AG09309 (cell line): Measurements from ENCODE around the gene NOL4L.
"Not testable (repeated sequence)": the region's sequence is repeated elsewhere in the genome, so short reads cannot be mapped to it uniquely, and the experiment has no call there.

ENCODE experiments used
- DNase-seq: peaks from one replicate; pipeline ENCODE4 v3.0.0-alpha.2; 2010; ENCODE audit warnings: low read depth
- H3K4me3 ChIP-seq: 2 replicates; pipeline ENCODE4 v1.5.1; 2011; ENCODE audit warnings: mild to moderate bottlenecking, low read depth, low read length, moderate library complexity; ENCODE audit not compliant: control insufficient read depth
- TF ChIP-seq, protein P1 (sequence below): IDR thresholded peaks from 2 replicates; pipeline ENCODE4 v1.5.1; 2011; ENCODE audit warnings: mild to moderate bottlenecking, low read depth, low read length, inconsistent platforms; ENCODE audit not compliant: insufficient read depth, control insufficient read depth; ENCODE audit errors: missing control alignments

NOL4L gene

DNA sequence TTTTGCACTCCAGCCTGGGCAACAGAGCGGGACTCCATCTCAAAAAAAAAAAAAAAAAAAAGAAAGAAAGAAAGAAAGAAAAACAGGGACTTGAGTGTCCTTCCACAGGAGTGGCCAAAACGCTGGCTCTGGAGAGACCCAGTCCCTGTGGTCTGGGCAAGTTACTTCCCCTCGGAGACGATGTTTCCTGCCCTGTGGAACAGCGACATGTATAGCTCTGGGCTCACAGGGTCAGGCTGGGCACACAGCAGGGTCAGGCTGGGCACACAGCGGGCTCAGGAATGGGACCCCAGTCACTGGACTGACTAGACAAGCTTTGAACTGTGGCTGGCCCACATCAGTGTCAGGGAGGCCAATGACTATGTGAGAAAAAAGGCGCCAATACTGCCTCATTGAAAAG is 116.3 kb downstream of the NOL4L start:
- TF ChIP-seq, protein P1, sequence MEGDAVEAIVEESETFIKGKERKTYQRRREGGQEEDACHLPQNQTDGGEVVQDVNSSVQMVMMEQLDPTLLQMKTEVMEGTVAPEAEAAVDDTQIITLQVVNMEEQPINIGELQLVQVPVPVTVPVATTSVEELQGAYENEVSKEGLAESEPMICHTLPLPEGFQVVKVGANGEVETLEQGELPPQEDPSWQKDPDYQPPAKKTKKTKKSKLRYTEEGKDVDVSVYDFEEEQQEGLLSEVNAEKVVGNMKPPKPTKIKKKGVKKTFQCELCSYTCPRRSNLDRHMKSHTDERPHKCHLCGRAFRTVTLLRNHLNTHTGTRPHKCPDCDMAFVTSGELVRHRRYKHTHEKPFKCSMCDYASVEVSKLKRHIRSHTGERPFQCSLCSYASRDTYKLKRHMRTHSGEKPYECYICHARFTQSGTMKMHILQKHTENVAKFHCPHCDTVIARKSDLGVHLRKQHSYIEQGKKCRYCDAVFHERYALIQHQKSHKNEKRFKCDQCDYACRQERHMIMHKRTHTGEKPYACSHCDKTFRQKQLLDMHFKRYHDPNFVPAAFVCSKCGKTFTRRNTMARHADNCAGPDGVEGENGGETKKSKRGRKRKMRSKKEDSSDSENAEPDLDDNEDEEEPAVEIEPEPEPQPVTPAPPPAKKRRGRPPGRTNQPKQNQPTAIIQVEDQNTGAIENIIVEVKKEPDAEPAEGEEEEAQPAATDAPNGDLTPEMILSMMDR: no peak
- no peak for DNase-seq
- H3K4me3 ChIP-seq: no peak overlapping the region

DNA sequence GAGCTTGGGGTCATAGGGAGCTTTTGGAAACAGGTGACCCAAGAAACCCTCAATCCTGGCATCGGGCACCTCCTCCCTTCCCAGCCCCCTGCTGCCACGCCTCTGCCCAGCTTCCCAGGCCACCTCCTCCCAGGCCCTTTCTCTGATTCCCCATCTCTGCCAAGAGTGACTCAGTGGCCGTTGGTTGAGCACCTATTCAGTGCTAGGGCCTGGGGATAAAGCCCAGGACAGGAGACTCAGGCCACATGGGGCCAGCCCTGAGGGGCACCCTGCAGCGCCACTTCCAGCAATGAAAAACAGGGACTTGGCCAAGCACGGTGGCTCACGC is 116.9 kb downstream of the NOL4L start:
- TF ChIP-seq, protein P1: no peak
- DNase-seq: no peak
- no peak overlapping the region for H3K4me3 ChIP-seq

GRCh38 chr20:32467506-32468312 is 117.4 kb downstream of the NOL4L start:
- TF ChIP-seq, protein P1: no peak
- DNase-seq: no peak

GRCh38 chr20:32466739-32467505 is 118.2 kb downstream of the NOL4L start:
- no peak overlapping the region for H3K4me3 ChIP-seq
- TF ChIP-seq, protein P1: no peak
- no peak for DNase-seq

More at GRCh38 chr20:32467506-32468312, 117.4 kb downstream of the NOL4L start:
- H3K4me3 ChIP-seq: no peak overlapping the region

DNA sequence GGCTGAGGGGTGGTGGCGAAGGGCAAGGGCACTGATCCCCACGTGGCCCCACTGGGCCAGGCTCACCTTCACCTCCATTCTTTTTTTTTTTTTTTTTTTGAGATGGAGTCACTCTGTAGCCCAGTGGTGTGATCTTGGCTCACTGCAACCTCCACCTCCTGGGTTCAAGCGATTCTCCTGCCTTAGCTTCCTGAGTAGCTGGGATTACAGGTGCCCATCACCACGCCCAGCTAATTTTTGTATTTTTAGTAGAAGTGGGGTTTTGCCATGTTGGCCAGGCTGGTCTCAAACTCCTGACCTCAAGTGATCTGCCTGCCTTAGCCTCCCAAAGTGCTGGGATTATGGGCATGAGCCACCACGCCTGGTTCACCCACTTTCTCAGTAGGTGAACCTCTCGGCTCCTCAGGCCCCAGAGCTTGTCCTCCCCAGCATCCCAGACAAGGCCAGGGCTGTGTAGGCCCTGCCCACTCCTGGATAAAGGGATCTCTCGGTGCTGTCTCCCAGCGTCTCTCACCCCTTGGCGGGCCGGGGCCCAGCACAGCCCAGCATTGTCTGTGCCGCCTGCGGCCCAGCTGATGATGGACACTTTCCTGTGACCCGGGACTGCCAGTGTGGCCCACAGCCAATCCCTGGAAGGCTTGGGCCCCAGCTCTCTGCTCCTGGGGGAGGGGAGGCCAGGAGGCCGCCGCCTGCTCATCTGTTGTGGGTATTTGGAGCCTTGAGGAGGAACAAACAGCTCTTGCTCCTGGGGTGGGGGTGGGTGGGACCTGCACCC is 119.0 kb downstream of the NOL4L start:
- not testable (repeated sequence) for DNase-seq, H3K4me3 ChIP-seq

- H3K4me3 ChIP-seq: no peak overlapping the region
- no peak for DNase-seq
- TF ChIP-seq, protein P1: no peak
Measured at GRCh38 chr20:32465092-32465900, 119.8 kb downstream of the NOL4L start.
